Osteocyte (in vitro differentiated cells): ENCODE results near the gene LRP1B. TPM values are rescaled to one million over a fixed set of nuclear protein-coding genes. Genes with fewer than 3 reads are reported as not detected.

Experiments
- DNase-seq: peaks from one replicate; pipeline ENCODE4 v3.0.0; 2021; ENCODE audit warnings: mixed read lengths; ENCODE audit not compliant: unreplicated experiment; ENCODE audit errors: extremely low spot score
- H3K27ac Mint-ChIP-seq: one replicate; pipeline ENCODE4 v1.8.0; 2021; ENCODE audit warnings: mild to moderate bottlenecking, mixed read lengths; ENCODE audit not compliant: unreplicated experiment
- H3K27me3 Mint-ChIP-seq: one replicate; pipeline ENCODE4 v1.8.0; 2021; ENCODE audit warnings: mixed read lengths; ENCODE audit not compliant: unreplicated experiment
- H3K36me3 Mint-ChIP-seq: one replicate; pipeline ENCODE4 v1.8.0; 2021; ENCODE audit warnings: mixed read lengths; ENCODE audit not compliant: unreplicated experiment
- H3K4me1 Mint-ChIP-seq: one replicate; pipeline ENCODE4 v1.8.0; 2021; ENCODE audit warnings: mixed read lengths; ENCODE audit not compliant: unreplicated experiment
- H3K4me3 Mint-ChIP-seq: one replicate; pipeline ENCODE4 v1.8.0; 2021; ENCODE audit warnings: mild to moderate bottlenecking, moderate library complexity, mixed read lengths; ENCODE audit not compliant: unreplicated experiment
- H3K9me3 Mint-ChIP-seq: one replicate; pipeline ENCODE4 v1.8.0; 2021; ENCODE audit warnings: mixed read lengths; ENCODE audit not compliant: unreplicated experiment
- total RNA-seq: library from RNA; stranded (reverse); gene quantifications from 2 replicates; pipeline ENCODE4 v1.2.1, GENCODE V29; 2021
- TF ChIP-seq, protein P1 (sequence below): fragments of 200-600 bp; sonication (generic); IDR thresholded peaks from 2 replicates; pipeline ENCODE4 v1.5.0; 2021; ENCODE audit warnings: antibody characterized with exemption, mild to moderate bottlenecking, moderate library complexity

LRP1B gene
- total RNA-seq, 1 donor from 2014 or later, result 3.6 TPM

DNA sequence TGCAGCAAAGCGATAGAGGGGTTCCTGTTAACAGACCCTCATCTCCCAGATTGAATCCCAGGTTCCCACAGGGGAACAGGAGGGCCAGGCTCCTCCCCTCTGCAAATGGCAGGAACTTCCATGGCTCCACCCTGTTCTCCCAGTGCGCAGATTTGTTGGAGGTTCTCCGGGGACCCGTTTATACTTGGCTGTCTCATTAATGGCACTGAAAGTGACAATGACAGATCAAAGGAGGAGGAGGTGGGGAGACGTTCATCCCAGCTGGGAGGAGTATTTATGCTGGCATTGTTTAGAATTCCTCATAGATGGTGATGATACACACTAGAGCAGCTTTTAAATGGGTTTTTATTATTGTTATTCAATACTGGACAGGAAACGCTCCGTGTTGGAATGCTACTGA is 186.9 kb downstream of the LRP1B start:
- no peak overlapping the region for H3K27ac Mint-ChIP-seq
- no peaks in the 10 kb centered on the region for H3K4me1 Mint-ChIP-seq
- no peaks in the 10 kb centered on the region for H3K27me3 Mint-ChIP-seq
- no peak for DNase-seq
- TF ChIP-seq, protein P1, sequence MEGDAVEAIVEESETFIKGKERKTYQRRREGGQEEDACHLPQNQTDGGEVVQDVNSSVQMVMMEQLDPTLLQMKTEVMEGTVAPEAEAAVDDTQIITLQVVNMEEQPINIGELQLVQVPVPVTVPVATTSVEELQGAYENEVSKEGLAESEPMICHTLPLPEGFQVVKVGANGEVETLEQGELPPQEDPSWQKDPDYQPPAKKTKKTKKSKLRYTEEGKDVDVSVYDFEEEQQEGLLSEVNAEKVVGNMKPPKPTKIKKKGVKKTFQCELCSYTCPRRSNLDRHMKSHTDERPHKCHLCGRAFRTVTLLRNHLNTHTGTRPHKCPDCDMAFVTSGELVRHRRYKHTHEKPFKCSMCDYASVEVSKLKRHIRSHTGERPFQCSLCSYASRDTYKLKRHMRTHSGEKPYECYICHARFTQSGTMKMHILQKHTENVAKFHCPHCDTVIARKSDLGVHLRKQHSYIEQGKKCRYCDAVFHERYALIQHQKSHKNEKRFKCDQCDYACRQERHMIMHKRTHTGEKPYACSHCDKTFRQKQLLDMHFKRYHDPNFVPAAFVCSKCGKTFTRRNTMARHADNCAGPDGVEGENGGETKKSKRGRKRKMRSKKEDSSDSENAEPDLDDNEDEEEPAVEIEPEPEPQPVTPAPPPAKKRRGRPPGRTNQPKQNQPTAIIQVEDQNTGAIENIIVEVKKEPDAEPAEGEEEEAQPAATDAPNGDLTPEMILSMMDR, result no peak
- H3K9me3 Mint-ChIP-seq, result no peaks in the 10 kb centered on the region
- H3K4me3 Mint-ChIP-seq, result no peak overlapping the region
- H3K36me3 Mint-ChIP-seq, result no peaks in the 10 kb centered on the region

DNA sequence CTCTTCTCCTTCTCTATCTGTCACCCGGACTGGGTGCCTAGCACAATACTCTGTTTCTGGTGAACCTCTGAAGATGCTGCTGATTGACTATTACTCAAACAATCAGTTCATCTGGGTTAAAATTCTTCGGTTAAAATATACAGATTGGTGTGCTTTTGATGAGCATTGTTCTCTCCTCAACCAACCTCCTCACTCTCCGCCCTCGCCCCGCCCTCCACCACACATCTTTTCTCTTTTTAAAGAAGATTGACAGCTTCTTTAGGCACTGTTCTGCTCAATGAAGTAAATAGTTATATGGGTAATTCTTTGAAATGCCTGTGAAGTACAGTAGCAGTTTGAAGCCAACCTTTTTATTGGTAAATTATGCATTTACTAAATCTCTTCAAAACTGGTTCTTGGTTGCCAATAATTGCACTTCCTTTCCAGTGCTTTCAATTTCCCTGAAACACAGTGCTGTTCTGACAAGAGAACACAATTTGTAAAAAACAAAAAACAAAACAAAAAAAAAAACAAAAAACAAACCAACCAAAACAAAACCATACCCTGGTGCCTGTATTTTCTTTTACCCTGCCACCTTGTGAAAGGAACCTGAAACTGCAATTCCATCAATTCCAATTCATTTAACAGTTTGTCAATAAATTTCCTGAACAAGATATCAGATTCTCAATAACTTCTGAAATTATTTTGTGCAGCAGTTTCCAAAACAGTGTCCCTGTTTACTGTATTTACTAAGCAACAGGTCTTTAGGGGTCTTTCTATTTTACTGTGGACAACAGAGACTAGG is 188.6 kb downstream of the LRP1B start:
- Mint-ChIP-seq H3K4me3 (no peak overlapping the region), H3K27ac (no peak overlapping the region), H3K9me3 (peaks cover 9% of the 10 kb centered on the region), H3K36me3 (peaks cover 3% of the 10 kb centered on the region), H3K27me3 (no peaks in the 10 kb centered on the region), H3K4me1 (no peaks in the 10 kb centered on the region)
- no peak for DNase-seq
- TF ChIP-seq, protein P1, result peak; percentile 56

DNA sequence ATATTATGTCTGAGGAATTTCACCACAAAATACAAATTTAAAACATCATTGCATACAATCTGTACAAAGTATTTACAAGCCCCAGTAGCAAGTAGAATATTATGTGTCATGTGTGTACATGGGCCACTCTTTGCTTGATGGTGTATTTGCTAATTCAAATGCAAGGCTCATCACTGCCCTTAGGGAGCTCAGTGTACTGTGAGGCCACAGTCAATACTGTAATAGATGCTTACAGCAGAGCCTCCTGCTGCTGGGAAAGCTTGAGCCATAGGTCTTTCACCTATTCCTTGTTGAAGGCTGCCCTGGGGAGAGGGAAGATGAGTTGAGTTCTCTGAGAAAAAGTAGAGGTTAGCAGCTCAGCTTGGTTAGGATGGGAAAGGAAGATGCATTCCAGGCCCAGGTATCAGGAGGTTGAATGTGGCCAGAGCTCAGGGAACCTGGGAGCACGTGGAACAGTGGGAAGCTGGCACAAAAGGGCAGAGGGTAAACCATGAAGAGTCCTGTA is 189.6 kb downstream of the LRP1B start:
- H3K4me1 Mint-ChIP-seq, result no peaks in the 10 kb centered on the region
- H3K27ac Mint-ChIP-seq, result no peak overlapping the region
- H3K4me3 Mint-ChIP-seq, result no peak overlapping the region
- peaks cover 3% of the 10 kb centered on the region for H3K36me3 Mint-ChIP-seq
- DNase-seq, result no peak
- H3K9me3 Mint-ChIP-seq, result peaks cover 9% of the 10 kb centered on the region
- no peaks in the 10 kb centered on the region for H3K27me3 Mint-ChIP-seq
- TF ChIP-seq, protein P1, result no peak

DNA sequence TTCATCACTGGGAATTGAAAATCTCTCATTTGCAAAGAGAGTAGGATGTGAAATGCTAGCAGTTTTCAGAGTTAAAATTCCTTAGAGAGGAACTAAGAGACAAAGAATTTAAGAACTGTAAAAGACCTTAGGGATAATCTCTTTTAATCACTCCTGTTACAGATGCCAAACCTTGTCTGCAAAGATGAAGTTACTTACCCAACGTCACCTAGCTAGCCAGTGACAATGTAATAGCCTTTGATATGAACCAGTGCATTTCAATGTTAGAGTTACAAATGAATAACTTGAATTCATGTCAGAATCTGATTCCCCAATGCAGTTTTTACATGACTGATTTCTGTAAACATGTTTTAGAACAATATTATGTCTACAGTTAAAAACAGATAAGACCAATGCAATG is 190.1 kb downstream of the LRP1B start:
- TF ChIP-seq, protein P1, result no peak
- H3K36me3 Mint-ChIP-seq, result peaks cover 3% of the 10 kb centered on the region
- no peaks in the 10 kb centered on the region for H3K27me3 Mint-ChIP-seq
- no peak for DNase-seq
- no peak overlapping the region for H3K27ac Mint-ChIP-seq
- no peaks in the 10 kb centered on the region for H3K4me1 Mint-ChIP-seq
- no peak overlapping the region for H3K4me3 Mint-ChIP-seq
- H3K9me3 Mint-ChIP-seq, result peaks cover 9% of the 10 kb centered on the region

DNA sequence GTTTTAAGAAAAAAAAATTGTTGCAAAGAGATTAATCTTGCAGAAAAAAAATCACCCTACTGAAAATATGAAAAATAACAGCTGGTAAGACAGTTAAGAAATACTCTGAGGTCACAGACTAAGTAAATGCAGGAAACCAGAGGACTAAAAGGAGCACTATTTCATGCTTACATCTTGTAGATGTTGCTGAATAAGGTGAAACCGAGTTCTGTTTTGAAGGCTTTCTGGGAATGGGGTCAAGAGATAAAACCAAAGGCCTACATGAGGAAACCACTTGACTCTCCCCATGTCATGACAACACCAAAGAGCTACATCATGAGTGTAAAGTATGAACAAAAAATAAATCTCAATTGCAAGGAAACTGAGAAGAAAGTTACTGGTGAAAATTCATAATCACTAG is 197.6 kb downstream of the LRP1B start:
- no peak for DNase-seq
- TF ChIP-seq, protein P1, result no peak
- H3K4me1 Mint-ChIP-seq, result no peaks in the 10 kb centered on the region
- no peaks in the 10 kb centered on the region for H3K27me3 Mint-ChIP-seq
- no peak overlapping the region for H3K4me3 Mint-ChIP-seq
- H3K36me3 Mint-ChIP-seq, result peaks cover 3% of the 10 kb centered on the region
- no peak overlapping the region for H3K27ac Mint-ChIP-seq
- peaks cover 8% of the 10 kb centered on the region for H3K9me3 Mint-ChIP-seq
